ENCODE measurements around the gene GNAL.
A peak's percentile ranks its signal among the peaks of the same experiment; 100 is the strongest.

Gene GNAL

GRCh38 chr18:11857177-11857887 is 168.3 kb downstream of the GNAL start:
- FAIRE-seq, result peak; percentile 90

GRCh38 chr18:11859282-11859830 is 170.3 kb downstream of the GNAL start:
- no peak for FAIRE-seq

DNA sequence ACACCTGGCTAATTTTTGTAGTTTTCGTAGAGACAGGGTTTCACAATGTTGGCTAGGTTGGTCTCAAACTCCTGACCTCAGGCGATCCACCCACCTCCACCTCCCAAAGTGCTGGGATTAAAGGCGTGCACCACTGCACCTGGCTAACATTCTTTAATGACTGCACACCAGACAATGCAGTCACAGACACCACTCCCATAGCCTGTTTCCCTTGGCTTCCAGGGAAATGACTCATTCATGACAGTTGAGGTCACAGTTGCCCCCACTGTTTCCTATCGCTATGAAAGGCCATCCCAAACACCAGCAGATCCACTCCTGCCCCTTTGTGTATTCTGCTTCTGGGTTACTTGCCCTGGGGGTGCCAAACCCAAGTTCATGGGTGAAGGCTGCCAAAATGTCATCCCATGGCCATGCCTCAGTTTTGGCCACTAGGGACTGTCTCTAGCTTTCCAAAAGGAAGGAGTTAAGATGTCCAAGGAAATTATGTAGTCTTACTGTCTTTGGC is 170.9 kb downstream of the GNAL start:
- no peak for FAIRE-seq

DNA sequence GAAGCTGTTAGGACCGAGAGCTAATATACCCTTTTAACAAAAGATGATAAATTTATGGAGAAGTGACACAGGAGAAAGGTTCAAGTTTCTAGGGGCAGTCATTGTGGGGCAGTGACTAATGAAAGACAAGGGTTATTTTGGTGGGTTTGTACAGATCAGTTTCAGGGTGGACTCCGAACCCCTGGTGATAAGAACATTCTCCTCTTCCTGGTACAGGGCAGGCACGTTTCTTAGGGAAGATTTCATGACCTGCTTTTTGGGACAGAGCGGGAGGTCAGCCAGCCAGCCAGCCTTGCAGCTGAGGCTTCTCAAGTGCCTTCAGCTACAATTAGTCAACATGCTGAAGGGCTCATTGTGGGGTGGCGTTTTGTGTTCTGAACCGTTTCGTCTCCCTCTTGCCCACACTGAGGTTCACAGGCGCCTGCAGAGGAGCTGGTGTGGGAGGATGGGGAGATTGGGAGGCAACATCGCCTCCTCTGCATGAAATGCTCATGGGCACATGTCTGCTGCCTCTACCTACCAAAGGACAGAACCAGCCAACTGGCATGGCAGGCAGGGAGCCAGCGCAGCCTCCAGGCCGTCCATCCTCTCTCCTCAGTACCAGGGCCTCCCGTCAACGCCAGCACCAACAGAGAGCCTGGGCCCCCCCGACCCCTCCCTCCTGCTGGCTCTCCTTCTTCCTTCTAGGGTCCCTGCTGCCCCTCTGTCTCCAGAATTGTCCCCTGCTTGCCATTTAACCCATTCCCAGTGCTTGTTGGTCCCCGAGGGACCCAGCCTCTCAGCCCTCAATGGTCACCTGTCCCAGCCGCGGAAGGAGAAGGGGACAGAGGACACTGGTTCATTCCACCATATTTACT is 171.8 kb downstream of the GNAL start:
- FAIRE-seq, result no peak

GRCh38 chr18:11861583-11862288 is 172.7 kb downstream of the GNAL start:
- FAIRE-seq, result no peak

DNA sequence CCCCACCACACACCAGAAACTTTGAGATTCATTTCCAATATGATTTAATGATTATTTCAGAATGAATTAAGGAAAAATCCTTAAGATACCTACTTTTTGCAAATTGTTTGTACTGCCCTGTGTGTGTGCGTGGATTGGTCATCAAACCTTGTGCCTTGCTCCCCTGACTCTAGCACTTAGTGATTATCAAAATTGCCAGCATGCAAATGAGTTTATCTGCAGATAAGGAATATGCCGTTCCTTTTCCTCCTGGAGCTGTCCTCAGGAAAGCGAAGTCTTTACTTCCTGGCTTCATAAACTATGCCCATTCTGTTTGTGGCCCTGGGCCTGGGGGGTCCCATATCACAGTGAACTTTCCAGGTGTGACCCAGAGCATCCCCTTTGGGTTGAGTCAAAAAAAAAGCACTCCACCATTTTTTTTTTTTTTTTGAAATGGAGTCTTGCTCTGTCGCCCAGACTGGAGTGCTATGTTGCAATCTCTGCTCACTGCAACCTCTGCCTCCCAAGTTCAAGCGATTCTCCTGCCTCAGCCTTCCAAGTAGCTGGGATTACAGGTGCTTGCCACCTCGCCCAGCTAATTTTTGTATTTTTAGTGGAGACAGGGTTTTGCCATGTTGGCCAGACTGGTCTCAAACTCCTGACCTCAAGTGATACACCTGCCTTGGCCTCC is 173.5 kb downstream of the GNAL start:
- FAIRE-seq, result no peak

GRCh38 chr18:11864471-11864870 is 175.4 kb downstream of the GNAL start:
- no peak for FAIRE-seq

DNA sequence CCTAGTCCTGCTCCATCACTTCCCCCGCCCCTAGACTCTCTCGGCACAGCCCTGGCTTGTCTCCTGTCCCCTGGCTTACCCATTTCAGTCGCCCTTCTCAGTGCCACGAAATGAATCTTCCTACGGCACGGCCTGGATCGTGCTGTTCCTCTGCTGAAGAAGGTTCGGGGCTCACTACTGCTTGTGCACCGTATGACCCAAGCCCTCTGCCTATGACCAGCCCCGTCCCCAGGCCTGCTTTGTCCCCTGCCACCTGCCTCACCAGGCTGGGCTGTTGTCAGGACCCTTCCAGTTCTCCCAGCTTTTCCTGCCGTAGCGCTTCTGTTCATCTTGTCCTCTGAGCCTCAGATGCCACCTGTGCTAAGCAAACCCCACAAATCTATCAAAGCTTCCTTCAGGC is 176.0 kb downstream of the GNAL start:
- no peak for FAIRE-seq

- no peak for FAIRE-seq
Observed at GRCh38 chr18:11866329-11866728, 177.3 kb downstream of the GNAL start.

DNA sequence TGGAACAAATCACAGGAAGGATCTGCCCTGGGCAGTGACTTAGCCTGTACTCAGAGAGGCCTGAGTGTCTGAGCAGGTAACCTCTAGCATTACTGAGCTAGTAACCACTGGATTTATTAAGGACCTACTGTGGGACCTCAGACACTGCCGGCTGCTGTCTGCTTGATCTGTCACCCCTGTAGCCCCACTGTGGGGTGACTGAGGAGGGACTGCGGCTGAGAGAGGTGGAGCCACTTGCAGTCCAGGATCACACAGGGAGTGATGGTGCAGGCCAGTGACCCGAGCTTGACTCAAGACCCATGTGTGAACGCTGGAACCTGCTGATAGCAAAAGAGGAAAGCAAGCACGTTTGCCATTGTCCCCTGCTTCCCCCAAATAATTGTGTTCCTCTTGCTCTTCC is 177.7 kb downstream of the GNAL start:
- no peak for FAIRE-seq

DNA sequence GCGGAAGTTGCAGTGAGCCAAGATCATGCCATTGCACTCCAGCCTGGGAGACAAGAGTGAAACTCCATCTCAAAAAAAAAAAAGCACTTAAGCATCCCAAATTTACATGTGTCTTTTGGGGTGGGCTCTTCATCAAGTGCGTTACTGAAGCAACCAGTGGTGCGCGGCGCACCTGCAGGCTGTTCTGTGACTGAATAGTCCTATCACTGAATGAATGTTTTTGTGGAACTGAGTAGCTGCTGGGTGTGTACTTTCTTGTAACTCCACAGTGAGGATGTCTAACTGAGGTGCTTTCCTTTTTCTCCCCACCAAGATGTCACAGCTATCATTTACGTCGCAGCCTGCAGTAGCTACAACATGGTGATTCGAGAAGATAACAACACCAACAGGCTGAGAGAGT is 179.2 kb downstream of the GNAL start:
- FAIRE-seq, result no peak

GRCh38 chr18:11871501-11871900 is 182.4 kb downstream of the GNAL start:
- FAIRE-seq, result no peak

DNA sequence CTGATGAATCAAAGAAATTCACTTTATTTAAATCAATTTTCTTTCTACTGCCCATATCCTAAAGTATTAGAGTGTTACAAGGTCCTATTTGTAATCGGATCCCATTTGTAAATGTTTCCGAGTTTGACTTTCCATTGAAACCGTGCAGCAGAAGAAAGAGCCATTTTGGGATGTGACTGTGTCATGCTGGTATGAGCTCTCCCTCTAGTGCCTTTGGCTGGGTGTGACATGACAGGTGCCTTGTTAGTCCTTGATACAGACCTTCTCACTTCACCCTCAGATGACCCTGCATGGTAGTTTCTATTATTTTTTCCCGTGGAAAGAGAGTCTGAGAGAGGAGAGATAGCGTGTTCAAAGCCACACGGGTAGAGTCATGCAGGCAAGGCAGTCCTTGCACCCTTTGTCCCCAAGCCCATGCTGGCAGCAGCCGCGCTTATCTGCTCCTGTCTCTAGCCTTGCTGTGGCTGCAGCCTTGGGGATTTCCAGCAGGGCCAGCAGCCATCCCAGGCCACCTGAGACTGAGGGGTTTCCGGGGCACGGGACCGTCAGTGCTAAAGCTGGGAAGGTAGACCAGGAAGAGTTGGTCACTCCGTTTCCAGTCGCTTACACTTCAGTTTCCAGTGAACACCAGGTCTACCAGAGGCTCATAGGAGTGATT is 183.5 kb downstream of the GNAL start:
- peak; percentile 90 for FAIRE-seq

DNA sequence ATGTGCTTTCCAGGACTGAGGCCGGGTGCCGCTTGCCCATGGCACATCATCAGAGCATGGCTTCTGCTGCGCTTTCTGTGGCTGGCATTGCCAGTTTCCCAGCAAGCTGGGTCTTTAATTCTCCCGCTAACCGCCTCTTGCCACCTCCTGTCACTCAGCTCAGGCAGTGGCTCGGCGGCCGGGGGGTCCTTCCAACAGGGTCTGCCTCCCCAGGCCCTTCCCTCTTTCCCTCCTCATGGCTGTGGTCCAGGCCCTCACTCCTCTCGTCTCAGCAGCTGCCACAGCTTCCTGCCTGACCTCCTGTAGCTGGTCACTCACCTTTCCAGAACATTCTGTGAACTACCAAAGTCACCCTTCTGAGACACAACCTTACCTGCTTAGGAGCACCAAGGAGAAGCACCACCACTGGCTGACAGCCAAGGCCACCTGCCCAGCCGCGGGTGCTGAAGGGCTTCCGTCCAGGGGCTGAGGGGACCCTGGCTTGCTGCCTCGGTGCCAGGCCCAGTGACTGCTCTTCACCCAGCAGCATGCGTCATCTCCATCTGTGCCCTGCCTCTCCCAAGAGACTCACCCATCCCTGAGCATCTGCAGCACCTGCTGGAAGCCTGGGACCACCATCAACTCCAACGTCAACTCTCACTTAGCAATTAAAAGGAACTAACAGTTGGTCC is 184.7 kb downstream of the GNAL start:
- no peak for FAIRE-seq

DNA sequence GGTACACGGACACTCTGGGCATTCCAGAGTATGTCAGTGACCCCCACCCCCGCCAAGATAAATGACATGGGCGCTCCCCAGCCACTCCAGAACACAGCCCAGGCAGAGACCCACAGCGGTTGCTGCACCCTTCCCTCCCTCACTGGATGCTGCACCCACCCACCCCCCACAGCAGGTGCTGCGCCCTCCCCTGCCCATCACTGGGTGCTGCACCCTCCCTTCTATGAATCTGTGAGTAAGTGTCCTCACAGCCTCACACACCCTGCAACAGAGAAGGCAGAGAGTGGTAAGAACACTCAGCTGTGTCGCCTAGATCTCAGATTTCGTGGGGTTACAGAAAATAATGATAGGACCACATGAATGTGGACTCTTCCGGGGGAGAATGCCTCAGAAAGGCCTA is 185.6 kb downstream of the GNAL start:
- FAIRE-seq, result no peak

GRCh38 chr18:11877497-11878135 is 188.6 kb downstream of the GNAL start:
- FAIRE-seq, result no peak

DNA sequence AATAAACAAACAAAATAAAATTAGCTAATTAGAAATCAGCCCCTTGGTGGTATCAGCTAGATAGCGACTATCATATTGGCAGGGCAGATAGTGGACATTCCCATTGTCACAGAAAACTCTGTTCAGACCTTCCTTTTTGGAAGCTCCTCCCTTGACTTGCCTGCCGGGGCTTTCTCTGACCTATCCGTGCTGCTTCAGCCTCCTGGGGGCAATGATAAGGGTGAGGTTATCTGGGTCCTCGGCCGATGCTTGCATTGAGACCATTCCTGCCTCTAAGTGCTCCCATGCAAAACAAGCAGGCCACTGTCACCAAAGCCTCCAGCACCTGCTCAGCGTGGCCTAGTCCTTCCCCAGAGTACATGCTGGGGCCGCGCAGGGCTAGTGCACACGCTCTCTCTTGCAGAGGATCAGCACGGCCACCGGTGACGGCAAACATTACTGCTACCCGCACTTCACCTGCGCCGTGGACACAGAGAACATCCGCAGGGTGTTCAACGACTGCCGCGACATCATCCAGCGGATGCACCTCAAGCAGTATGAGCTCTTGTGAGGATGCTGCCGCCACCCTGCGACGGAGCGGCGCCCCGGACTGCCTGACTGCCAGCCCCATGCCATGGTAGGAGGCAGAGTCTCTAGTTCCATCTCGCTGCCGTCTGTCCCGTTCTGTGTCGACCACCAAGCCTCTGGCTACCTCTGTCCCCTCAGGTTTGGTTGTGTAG is 191.7 kb downstream of the GNAL start:
- no peak for FAIRE-seq

- FAIRE-seq, result no peak
Observed at GRCh38 chr18:11882636-11883035, 193.6 kb downstream of the GNAL start.

- FAIRE-seq, result no peak
Observed at GRCh38 chr18:11883153-11883552, 194.1 kb downstream of the GNAL start.

DNA sequence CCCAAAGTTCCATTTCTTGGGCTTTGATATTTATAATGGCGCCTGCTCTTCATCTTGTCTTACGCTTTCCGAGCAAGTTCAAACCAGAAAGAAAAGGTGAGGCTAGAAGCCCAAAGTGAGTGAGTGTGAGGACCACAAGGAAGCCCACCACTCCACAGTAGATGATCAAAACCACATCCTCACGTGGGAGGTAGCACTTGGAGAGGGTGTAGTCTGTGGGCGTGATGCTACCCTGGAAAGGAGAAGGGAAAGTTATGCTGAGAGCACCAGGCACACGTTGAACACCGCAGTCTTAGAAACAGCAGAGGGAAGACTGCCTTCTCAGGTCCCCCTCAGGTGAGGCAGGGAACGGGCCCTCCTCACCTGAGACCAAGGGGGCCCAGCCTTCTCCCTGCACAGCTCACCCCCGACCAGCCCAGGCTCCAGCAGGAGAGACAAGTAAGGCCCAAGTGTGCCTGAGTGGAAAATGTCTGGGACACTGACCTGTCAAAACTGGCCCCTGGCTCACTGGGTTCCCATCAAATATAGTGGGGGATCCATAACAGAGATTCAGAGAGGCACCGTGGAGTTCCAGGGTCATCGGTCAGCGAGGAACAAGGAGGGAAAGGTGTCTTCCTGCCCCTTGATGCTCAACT is 195.4 kb downstream of the GNAL start:
- no peak for FAIRE-seq

Measured in islet of Langerhans (tissue), 1 donor.